RKO (cell line): ENCODE data around the gene ANLN.
"Not testable (repeated sequence)": the region's sequence is repeated elsewhere in the genome, so short reads cannot be mapped to it uniquely, and the experiment has no call there.

Experiments used
- DNase-seq: peaks from one replicate; pipeline ENCODE4 v3.0.0-alpha.2; 2016; ENCODE audit warnings: low spot score

The ANLN gene

GRCh38 chr7:36468370-36469101 is 78.9 kb downstream of the ANLN start:
- no peak for DNase-seq

GRCh38 chr7:36469236-36469635 is 79.6 kb downstream of the ANLN start:
- DNase-seq = no peak

GRCh38 chr7:36472141-36472729 is 82.6 kb downstream of the ANLN start:
- DNase-seq = no peak

- peak; percentile 34 for DNase-seq
Measured at GRCh38 chr7:36473454-36474282, 84.0 kb downstream of the ANLN start.

GRCh38 chr7:36474283-36475010 is 84.8 kb downstream of the ANLN start:
- no peak for DNase-seq

- no peak for DNase-seq
Measured at GRCh38 chr7:36475011-36475342, 85.3 kb downstream of the ANLN start.

- peak; percentile 9 for DNase-seq
Measured at GRCh38 chr7:36475381-36475780, 85.7 kb downstream of the ANLN start.

GRCh38 chr7:36478745-36479144 is 89.1 kb downstream of the ANLN start:
- no peak for DNase-seq

GRCh38 chr7:36483853-36484252 is 94.2 kb downstream of the ANLN start:
- DNase-seq = not testable (repeated sequence)

- no peak for DNase-seq
Measured at GRCh38 chr7:36484265-36484664, 94.6 kb downstream of the ANLN start.

GRCh38 chr7:36486336-36486735 is 96.7 kb downstream of the ANLN start:
- DNase-seq = no peak

- peak; percentile 72 for DNase-seq
Measured at GRCh38 chr7:36487756-36488336, 98.2 kb downstream of the ANLN start.

GRCh38 chr7:36488672-36489071 is 99.0 kb downstream of the ANLN start:
- not testable (repeated sequence) for DNase-seq

GRCh38 chr7:36490419-36490830 is 100.8 kb downstream of the ANLN start:
- no peak for DNase-seq

GRCh38 chr7:36491317-36491716 is 101.7 kb downstream of the ANLN start:
- DNase-seq = no peak

GRCh38 chr7:36496576-36496975 is 106.9 kb downstream of the ANLN start:
- DNase-seq = no peak

GRCh38 chr7:36497176-36497575 is 107.5 kb downstream of the ANLN start:
- not testable (repeated sequence) for DNase-seq

GRCh38 chr7:36497775-36498174 is 108.1 kb downstream of the ANLN start:
- DNase-seq = no peak
